HepG2 (cell line): ENCODE data around the gene TMEM253. TPM values are rescaled to one million over a fixed set of nuclear protein-coding genes. Genes with fewer than 3 reads are reported as not detected.

Experiments used
- CTCF ChIP-seq: sonication (generic); formaldehyde crosslinking; IDR thresholded peaks from 2 replicates; pipeline ENCODE4 v1.5.0; 2020; ENCODE audit warnings: mild to moderate bottlenecking, missing genetic modification reagents, moderate library complexity
- MED8 ChIP-seq: sonication (generic); formaldehyde crosslinking; IDR thresholded peaks from 2 replicates; pipeline ENCODE4 v1.8.1; 2023; ENCODE audit warnings: mild to moderate bottlenecking, missing genetic modification reagents; ENCODE audit not compliant: insufficient replicate concordance
- TBX3 ChIP-seq: fragments of 450-650 bp; IDR thresholded peaks from 2 replicates; pipeline ENCODE4 v1.6.1; 2017; ENCODE audit warnings: antibody characterized with exemption, mild to moderate bottlenecking, inconsistent platforms, borderline replicate concordance
- TSC22D2 ChIP-seq: sonication (generic); formaldehyde crosslinking; IDR thresholded peaks from 2 replicates; pipeline ENCODE4 v1.5.1; 2020; ENCODE audit warnings: missing genetic modification reagents, mild to moderate bottlenecking, borderline replicate concordance
- ZNF280B ChIP-seq: sonication (generic); formaldehyde crosslinking; IDR thresholded peaks from 2 replicates; pipeline ENCODE4 v1.5.0; 2020; ENCODE audit warnings: missing genetic modification reagents, mild to moderate bottlenecking, borderline replicate concordance
- ZNF407 ChIP-seq: sonication (generic); formaldehyde crosslinking; IDR thresholded peaks from one replicate; pipeline ENCODE4 v1.5.1; 2020; ENCODE audit warnings: mild to moderate bottlenecking, missing genetic modification reagents; ENCODE audit errors: not compliant biosample characterization
- ZNF687 ChIP-seq: sonication (generic); formaldehyde crosslinking; IDR thresholded peaks from 2 replicates; pipeline ENCODE4 v1.5.1; 2020; ENCODE audit warnings: mild to moderate bottlenecking, missing genetic modification reagents, moderate library complexity
- ZNF737 ChIP-seq: sonication (generic); formaldehyde crosslinking; IDR thresholded peaks from 2 replicates; pipeline ENCODE4 v1.5.0; 2020; ENCODE audit warnings: missing genetic modification reagents, mild to moderate bottlenecking, borderline replicate concordance
- ZNF816 ChIP-seq: sonication (generic); formaldehyde crosslinking; IDR thresholded peaks from 2 replicates; pipeline ENCODE4 v1.8.0; 2022; ENCODE audit warnings: missing genetic modification reagents, mild to moderate bottlenecking, borderline replicate concordance
- ZNF883 ChIP-seq: sonication (generic); formaldehyde crosslinking; IDR thresholded peaks from 2 replicates; pipeline ENCODE4 v1.5.1; 2020; ENCODE audit warnings: mild to moderate bottlenecking, missing genetic modification reagents; ENCODE audit errors: not compliant biosample characterization
- polyA plus RNA-seq, 8 experiments: library from polyadenylated mRNA; depleted of rRNA in 3 of 8; stranded (reverse) in 7 of 8; unstranded in 1 of 8; fragments of >200 nt; fragmentation: Illumina TruSeq in 4 of 8; extraction: Trizol in 4 of 8; gene quantifications; 2 replicates each; pipeline versions ENCODE4 v1.2.1 to v1.2.3, GENCODE V29; 2011 to 2016; ENCODE audit warnings: low read depth in 4 of 8, missing spikeins in 1 of 8, mixed read lengths in 1 of 8; ENCODE audit not compliant: insufficient read depth in 1 of 8
- total RNA-seq, 5 experiments: library from RNA; depleted of rRNA; stranded (reverse); fragments of >200 nt; fragmentation: Illumina TruSeq; extraction: Trizol; gene quantifications; 2 replicates each; pipeline ENCODE4 v1.2.3, GENCODE V29; 2016; ENCODE audit warnings: low read depth in 1 of 5

Gene TMEM253
- total and polyA plus RNA-seq, 2 of the 13 experiments (the other 11 are each of a cell fraction or from before 2014, with no cell fraction given), result 0.29 to 0.45 TPM

- TF ChIP-seq ZNF687 (peak; percentile 44; the same call in 1 of the 2 replicates), TBX3 (peak; percentile 42; the same call in 1 of the 2 replicates), CTCF (CRISPR knock-in tag) (0 out of 2 replicates have a peak, but pooled peaks have one; percentile 4), ZNF883 (CRISPR knock-in tag) (no peak), MED8 (peak; percentile 36), ZNF737 (CRISPR knock-in tag) (0 out of 2 replicates have a peak, but pooled peaks have one; percentile 18), ZNF816 (CRISPR knock-in tag) (no peak), ZNF280B (peak; percentile 53; the same call in 1 of the 2 replicates), TSC22D2 (no peak), ZNF407 (CRISPR knock-in tag) (no peak)
Observed at GRCh38 chr14:21084998-21085853, 15.6 kb upstream of the TMEM253 start (continued).
